GM15510 (cell line): Measurements from ENCODE around the gene MYO9B.

Experiments
- POLR2A ChIP-seq: IDR thresholded peaks from 3 replicates; pipeline ENCODE4 v1.6.1; 2011; ENCODE audit warnings: borderline replicate concordance; ENCODE audit not compliant: insufficient read length; ENCODE audit errors: extremely low read depth

Gene MYO9B

GRCh38 chr19:17138937-17139598 lies 63.5 kb downstream of the MYO9B start:
- no peak for TF ChIP-seq POLR2A

- TF ChIP-seq POLR2A = no peak
Measured at GRCh38 chr19:17145546-17146497, 70.2 kb downstream of the MYO9B start.

GRCh38 chr19:17148130-17148529 lies 72.6 kb downstream of the MYO9B start:
- no peak for TF ChIP-seq POLR2A

- TF ChIP-seq POLR2A = no peak
Measured at GRCh38 chr19:17149393-17150135, 74.0 kb downstream of the MYO9B start.

GRCh38 chr19:17153996-17154395 lies 78.4 kb downstream of the MYO9B start:
- TF ChIP-seq POLR2A = no peak

- no peak for TF ChIP-seq POLR2A
Measured at GRCh38 chr19:17155251-17155650, 79.7 kb downstream of the MYO9B start.

GRCh38 chr19:17156296-17156946 lies 80.8 kb downstream of the MYO9B start:
- TF ChIP-seq POLR2A = no peak

- TF ChIP-seq POLR2A = no peak
Measured at GRCh38 chr19:17156947-17157302, 81.3 kb downstream of the MYO9B start.

- TF ChIP-seq POLR2A = no peak
Measured at GRCh38 chr19:17158584-17158983, 83.0 kb downstream of the MYO9B start.

- TF ChIP-seq POLR2A = no peak
Measured at GRCh38 chr19:17159466-17160393, 84.2 kb downstream of the MYO9B start.

- TF ChIP-seq POLR2A = no peak
Measured at GRCh38 chr19:17160908-17161307, 85.3 kb downstream of the MYO9B start.

- no peak for TF ChIP-seq POLR2A
Measured at GRCh38 chr19:17162580-17162979, 87.0 kb downstream of the MYO9B start.

- no peak for TF ChIP-seq POLR2A
Measured at GRCh38 chr19:17163652-17164051, 88.1 kb downstream of the MYO9B start.

- no peak for TF ChIP-seq POLR2A
Measured at GRCh38 chr19:17164639-17165038, 89.1 kb downstream of the MYO9B start.

- no peak for TF ChIP-seq POLR2A
Measured at GRCh38 chr19:17165715-17166114, 90.1 kb downstream of the MYO9B start.
